ENCODE data around the gene C17orf50.

GRCh38 chr17:35780950-35781349 is 20.3 kb downstream of the C17orf50 start:
- TF ChIP-seq CTCF (IDR thresholded peaks at IDR 0.05), result no peak
- TF ChIP-seq POLR2AphosphoS5 (IDR thresholded peaks at IDR 0.05), result no peak

Measured in breast epithelium (tissue), 3 donors.